Upper lobe of right lung (tissue), 1 donor: ENCODE measurements around the gene SHMT2. TPM values are rescaled to one million over a fixed set of nuclear protein-coding genes. Genes with fewer than 3 reads are reported as not detected.
A peak's percentile ranks its signal among the peaks of the same experiment; 100 is the strongest.

Experiments
- ATAC-seq: fragments of 200-7000 bp; cut with Tn5 transposase; one replicate; pipeline ENCODE4 v1.9.1; 2020; ENCODE audit warnings: mild to moderate bottlenecking, moderate library complexity
- DNase-seq: peaks from one replicate; pipeline ENCODE4 v3.0.0-alpha.2; 2020
- H3K27ac ChIP-seq: fragments of 200-600 bp; one replicate; pipeline ENCODE4 v1.8.0; 2022
- H3K27me3 ChIP-seq: fragments of 200-600 bp; one replicate; pipeline ENCODE4 v1.8.0; 2022; ENCODE audit warnings: mild to moderate bottlenecking
- H3K36me3 ChIP-seq: fragments of 200-600 bp; one replicate; pipeline ENCODE4 v1.8.0; 2022
- H3K4me1 ChIP-seq: fragments of 200-600 bp; one replicate; pipeline ENCODE4 v1.8.0; 2022
- H3K4me3 ChIP-seq: fragments of 200-600 bp; one replicate; pipeline ENCODE4 v1.8.0; 2022; ENCODE audit warnings: mild to moderate bottlenecking
- H3K9me3 ChIP-seq: fragments of 200-600 bp; one replicate; pipeline ENCODE4 v1.8.0; 2022
- intact Hi-C: fragments of 100-400 bp; cut with DNase I; formaldehyde crosslinking; loops from one replicate; pipeline ENCODE4 v1.11.0; 2022
- long read RNA-seq: library from polyadenylated mRNA; unstranded; transcript quantifications from one replicate; pipeline ENCODE4 v2.0.0, GENCODE V29; 2021
- total RNA-seq: library from RNA; stranded (reverse); fragmentation: NEBNext Ultra II Directional; extraction: Animal tissue kit (Norgen Biotek cat#: 25700); gene quantifications from one replicate; pipeline ENCODE4 v1.2.1, GENCODE V29; 2021
- TF ChIP-seq, protein P1 (sequence below): fragments of 200-600 bp; IDR thresholded peaks from one replicate; pipeline ENCODE4 v1.8.0; 2022; ENCODE audit warnings: antibody characterized with exemption
- donor health status: DM: no; HTN: yes; CAD: no; lungs with severe emphysema.

Gene SHMT2
- total RNA-seq: 59.2 TPM
- long read RNA-seq, transcript SHMT2-201 (12 exons, 2,537 nt): major isoform, 79 of 114 reads
- long read RNA-seq, partial matches to known transcripts: 20 of 114 reads
- long read RNA-seq, other reads (novel, unspliced or antisense): 10 of 114 reads

DNA sequence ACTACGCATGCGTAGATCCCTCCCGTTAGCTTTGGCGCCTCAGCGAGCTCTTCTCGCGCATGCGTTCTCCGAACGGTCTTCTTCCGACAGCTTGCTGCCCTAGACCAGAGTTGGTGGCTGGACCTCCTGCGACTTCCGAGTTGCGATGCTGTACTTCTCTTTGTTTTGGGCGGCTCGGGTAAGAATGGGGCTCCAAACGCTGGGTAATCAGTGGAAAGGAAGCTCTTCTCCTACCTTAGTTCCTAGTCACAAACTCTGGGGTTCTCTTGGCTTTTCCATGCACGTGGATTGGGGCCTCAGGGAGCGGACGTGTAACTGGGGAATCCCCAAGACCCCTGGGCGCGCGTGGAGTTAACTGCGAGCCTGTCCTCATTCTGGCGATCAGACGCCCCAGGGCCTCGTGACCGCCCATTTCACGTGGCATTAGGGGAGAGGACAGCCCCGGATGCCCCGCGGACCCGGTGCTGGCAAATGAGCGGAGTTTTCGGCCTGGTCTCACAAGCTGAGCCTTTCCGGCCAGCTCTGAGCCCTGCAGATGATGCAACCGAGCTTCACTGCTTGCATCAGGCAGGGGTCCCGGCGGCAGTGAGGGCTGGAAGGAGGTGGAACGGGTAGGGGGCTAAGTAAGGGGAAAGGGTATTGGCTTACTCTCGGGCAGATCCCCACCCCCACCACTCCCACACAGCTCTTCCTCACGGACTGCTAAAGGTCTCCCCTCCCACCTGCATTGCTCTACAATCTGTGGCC, at the start of gene SHMT2:
SHMT2 (plus strand) TSS at position 78 of the 747 bp plus-strand sequence; CDS start at position 146, 68 bp downstream.
- peak; percentile 74 for ATAC-seq
- Histone ChIP-seq H3K36me3 (peaks cover 35% of the 10 kb centered on the region), H3K4me3 (peak within 1 kb of the TSS; percentile 81), H3K9me3 (no peaks in the 10 kb centered on the region), H3K27me3 (peaks cover 23% of the 10 kb centered on the region), H3K27ac (peak within 1 kb of the TSS; percentile 82), H3K4me1 (peaks cover 33% of the 10 kb centered on the region)
- DNase-seq: peak; percentile 96
- TF ChIP-seq, protein P1, sequence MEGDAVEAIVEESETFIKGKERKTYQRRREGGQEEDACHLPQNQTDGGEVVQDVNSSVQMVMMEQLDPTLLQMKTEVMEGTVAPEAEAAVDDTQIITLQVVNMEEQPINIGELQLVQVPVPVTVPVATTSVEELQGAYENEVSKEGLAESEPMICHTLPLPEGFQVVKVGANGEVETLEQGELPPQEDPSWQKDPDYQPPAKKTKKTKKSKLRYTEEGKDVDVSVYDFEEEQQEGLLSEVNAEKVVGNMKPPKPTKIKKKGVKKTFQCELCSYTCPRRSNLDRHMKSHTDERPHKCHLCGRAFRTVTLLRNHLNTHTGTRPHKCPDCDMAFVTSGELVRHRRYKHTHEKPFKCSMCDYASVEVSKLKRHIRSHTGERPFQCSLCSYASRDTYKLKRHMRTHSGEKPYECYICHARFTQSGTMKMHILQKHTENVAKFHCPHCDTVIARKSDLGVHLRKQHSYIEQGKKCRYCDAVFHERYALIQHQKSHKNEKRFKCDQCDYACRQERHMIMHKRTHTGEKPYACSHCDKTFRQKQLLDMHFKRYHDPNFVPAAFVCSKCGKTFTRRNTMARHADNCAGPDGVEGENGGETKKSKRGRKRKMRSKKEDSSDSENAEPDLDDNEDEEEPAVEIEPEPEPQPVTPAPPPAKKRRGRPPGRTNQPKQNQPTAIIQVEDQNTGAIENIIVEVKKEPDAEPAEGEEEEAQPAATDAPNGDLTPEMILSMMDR: no peak
- intact Hi-C loops: no loop called here

GRCh38 chr12:57180321-57180989, 49.1 kb upstream of the SHMT2 start:
- H3K4me3 ChIP-seq: no peak overlapping the region
- intact Hi-C loops: loop anchor here (10.0 kb wide), 1 partner anchor 116 kb away; no protein-coding TSS in a partner anchor
- ATAC-seq: no peak
- TF ChIP-seq, protein P1: no peak
- DNase-seq: no peak
- no peaks in the 10 kb centered on the region for H3K27me3 ChIP-seq
- H3K36me3 ChIP-seq: peaks cover 83% of the 10 kb centered on the region
- no peak overlapping the region for H3K27ac ChIP-seq
- no peaks in the 10 kb centered on the region for H3K9me3 ChIP-seq
- no peaks in the 10 kb centered on the region for H3K4me1 ChIP-seq

GRCh38 chr12:57181072-57181471, 48.4 kb upstream of the SHMT2 start:
- peaks cover 82% of the 10 kb centered on the region for H3K36me3 ChIP-seq
- H3K27ac ChIP-seq: no peak overlapping the region

DNA sequence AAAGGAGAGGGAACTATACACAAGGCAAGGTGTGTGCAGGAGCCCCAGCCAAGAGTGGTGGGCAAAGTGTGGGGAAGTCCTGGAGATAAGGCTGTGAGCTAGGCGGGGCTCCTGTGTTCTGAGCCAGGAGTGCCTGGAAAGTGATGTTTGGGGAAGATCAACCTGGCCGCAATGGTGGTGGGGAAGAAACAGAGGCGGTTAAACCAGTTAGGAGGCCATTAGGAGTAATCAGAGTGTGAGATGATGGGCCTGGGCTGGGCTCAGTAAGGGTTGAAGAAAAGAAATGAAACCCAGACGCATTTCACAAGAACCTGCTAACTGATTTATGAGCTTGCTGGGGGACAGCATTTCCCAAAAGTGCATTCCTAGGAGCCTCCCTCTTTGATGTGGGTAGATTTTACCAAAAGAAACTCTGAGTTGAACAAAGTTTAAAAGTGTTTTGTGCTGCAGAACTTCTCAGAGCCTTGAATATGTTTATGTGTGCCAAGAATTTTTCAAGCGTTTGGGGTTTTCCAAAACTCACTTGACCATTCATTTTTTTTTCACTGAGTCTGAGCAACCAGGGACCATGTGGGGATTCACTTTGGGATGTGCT, 47.9 kb upstream of the SHMT2 start:
- Histone ChIP-seq H3K27me3 (no peaks in the 10 kb centered on the region), H3K9me3 (no peaks in the 10 kb centered on the region), H3K36me3 (peaks cover 82% of the 10 kb centered on the region), H3K27ac (no peak overlapping the region), H3K4me3 (no peak overlapping the region), H3K4me1 (no peaks in the 10 kb centered on the region)
- DNase-seq (no peak), ATAC-seq (no peak)
- intact Hi-C loops: loop anchor here (10.0 kb wide), 1 partner anchor 117 kb away; no protein-coding TSS in a partner anchor
- TF ChIP-seq, protein P1: no peak

More at GRCh38 chr12:57181072-57181471, 48.4 kb upstream of the SHMT2 start:
- DNase-seq (no peak), ATAC-seq (no peak)
- no peak overlapping the region for H3K4me3 ChIP-seq
- no peaks in the 10 kb centered on the region for H3K4me1 ChIP-seq
- TF ChIP-seq, protein P1: no peak
- intact Hi-C loops: loop anchor here (10.0 kb wide), 1 partner anchor 116 kb away; no protein-coding TSS in a partner anchor
- H3K9me3 ChIP-seq: no peaks in the 10 kb centered on the region
- H3K27me3 ChIP-seq: no peaks in the 10 kb centered on the region

DNA sequence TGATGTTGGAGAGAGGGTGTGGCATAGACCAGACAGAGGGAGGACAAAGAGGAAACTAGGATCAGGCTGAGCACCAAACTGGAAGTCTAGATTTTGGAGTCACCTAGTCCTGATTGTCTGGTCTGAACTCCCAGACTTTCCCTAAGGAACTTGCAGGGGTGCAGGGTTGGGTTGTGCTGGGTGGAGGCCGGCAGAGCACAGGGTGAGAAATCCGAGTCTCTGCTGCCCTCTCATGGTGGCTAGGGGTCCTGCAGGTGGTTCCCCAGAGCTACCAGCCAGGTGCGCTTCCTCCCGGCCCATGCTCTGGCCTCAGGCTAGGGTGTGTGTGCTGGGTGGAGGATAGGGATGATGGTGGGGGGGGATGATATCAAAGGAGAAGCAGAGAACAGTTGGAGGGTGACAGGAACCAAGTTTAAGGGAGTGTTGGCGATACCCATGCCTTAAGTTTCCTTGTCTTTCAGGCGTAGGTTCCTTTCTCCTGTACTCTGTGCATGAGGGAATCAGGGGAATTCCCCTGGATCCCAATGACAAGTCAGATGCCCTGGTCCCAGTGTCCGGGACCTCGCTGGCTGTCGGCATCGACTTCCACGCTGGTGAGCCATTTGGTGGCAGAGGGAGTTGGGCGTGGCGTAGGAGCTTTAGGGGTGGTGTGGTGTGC, 46.5 kb upstream of the SHMT2 start:
- H3K27ac ChIP-seq: no peak overlapping the region
- DNase-seq (peak; percentile 84), ATAC-seq (peak; percentile 90)
- H3K4me3 ChIP-seq: no peak overlapping the region
- no peaks in the 10 kb centered on the region for H3K9me3 ChIP-seq
- TF ChIP-seq, protein P1: peak; percentile 84
- intact Hi-C loops: loop anchor here (10.0 kb wide), 1 partner anchor 118 kb away; no protein-coding TSS in a partner anchor
- H3K36me3 ChIP-seq: peaks cover 83% of the 10 kb centered on the region
- H3K27me3 ChIP-seq: no peaks in the 10 kb centered on the region
- no peaks in the 10 kb centered on the region for H3K4me1 ChIP-seq
